DOHH2 (cell line): Measurements from ENCODE around the gene RAP2A.

ENCODE experiments used
- H3F3A ChIP-seq: fragments of 200-600 bp; sonication (generic), shearing (Covaris generic); 2 replicates; pipeline ENCODE4 v1.6.0; 2016; ENCODE audit warnings: antibody characterized with exemption, mild to moderate bottlenecking; ENCODE audit not compliant: control insufficient read depth, insufficient read depth
- H3K27ac ChIP-seq: fragments of 200-600 bp; sonication (generic); 2 replicates; pipeline ENCODE4 v1.5.1; 2014; ENCODE audit warnings: low read depth, mild to moderate bottlenecking, low read length, moderate library complexity
- H3K27me3 ChIP-seq: fragments of 200-600 bp; sonication (generic); 2 replicates; pipeline ENCODE4 v1.6.1; 2014; ENCODE audit warnings: mild to moderate bottlenecking, low read length, mixed read lengths; ENCODE audit not compliant: control insufficient read depth
- H3K36me3 ChIP-seq: fragments of 200-600 bp; sonication (generic); 2 replicates; pipeline ENCODE4 v1.6.1; 2014; ENCODE audit warnings: mild to moderate bottlenecking, low read length, moderate library complexity, mixed read lengths; ENCODE audit not compliant: control insufficient read depth
- H3K4me1 ChIP-seq: fragments of 200-600 bp; sonication (generic); 2 replicates; pipeline ENCODE4 v1.6.1; 2014; ENCODE audit warnings: mild to moderate bottlenecking, low read length, mixed read lengths; ENCODE audit not compliant: control insufficient read depth
- H3K4me2 ChIP-seq: fragments of 200-600 bp; sonication (generic); 2 replicates; pipeline ENCODE4 v1.6.0; 2014; ENCODE audit warnings: mild to moderate bottlenecking, low read length, moderate library complexity
- H3K4me3 ChIP-seq: fragments of 200-600 bp; sonication (generic); 2 replicates; pipeline ENCODE4 v1.5.1; 2014; ENCODE audit warnings: mild to moderate bottlenecking, low read length, mixed read lengths
- H3K79me2 ChIP-seq: fragments of 200-600 bp; sonication (generic); 2 replicates; pipeline ENCODE4 v1.6.1; 2014; ENCODE audit warnings: mild to moderate bottlenecking, low read length, mixed read lengths; ENCODE audit not compliant: control insufficient read depth
- H3K9me2 ChIP-seq: fragments of 200-600 bp; sonication (generic); replicated peaks from 2 replicates; pipeline ENCODE4 v1.6.1; 2014; ENCODE audit warnings: mild to moderate bottlenecking, low read length, mixed read lengths; ENCODE audit not compliant: control insufficient read depth
- H3K9me3 ChIP-seq: fragments of 200-600 bp; sonication (generic); 2 replicates; pipeline ENCODE4 v1.6.1; 2014; ENCODE audit warnings: antibody characterized with exemption, low read length, mixed read lengths; ENCODE audit not compliant: control insufficient read depth, insufficient read depth
- H4K20me1 ChIP-seq: fragments of 200-600 bp; sonication (generic); 2 replicates; pipeline ENCODE4 v1.6.0; 2014; ENCODE audit warnings: low read depth, mild to moderate bottlenecking, antibody characterized with exemption, low read length, moderate library complexity; ENCODE audit not compliant: control insufficient read depth, insufficient read depth
- CTCF ChIP-seq: fragments of 200-600 bp; sonication (generic); IDR thresholded peaks from one replicate; pipeline ENCODE4 v1.5.1; 2014; ENCODE audit warnings: antibody characterized with exemption, mild to moderate bottlenecking, low read depth, low read length; ENCODE audit not compliant: poor library complexity, severe bottlenecking
- EZH2phosphoT487 ChIP-seq: fragments of 200-600 bp; sonication (generic); IDR thresholded peaks from 2 replicates; pipeline ENCODE4 v1.6.1; 2017; ENCODE audit warnings: borderline replicate concordance, mild to moderate bottlenecking, antibody characterized with exemption, low read length, moderate library complexity, mixed read lengths

Gene RAP2A

GRCh38 chr13:97502181-97502580 is 68.2 kb downstream of the RAP2A start:
- H3K27ac ChIP-seq: no peak overlapping the region
- H3K9me3 ChIP-seq: no peaks in the 10 kb centered on the region
- H3K4me3 ChIP-seq: no peak overlapping the region
- no peaks in the 10 kb centered on the region for H3K79me2 ChIP-seq
- no peaks in the 10 kb centered on the region for H4K20me1 ChIP-seq
- no peaks in the 10 kb centered on the region for H3K27me3 ChIP-seq
- H3K4me1 ChIP-seq: no peaks in the 10 kb centered on the region
- no peak overlapping the region for H3K4me2 ChIP-seq
- H3K36me3 ChIP-seq: no peaks in the 10 kb centered on the region
- no peaks in the 10 kb centered on the region for H3F3A ChIP-seq
- H3K9me2 ChIP-seq: no peaks in the 10 kb centered on the region
- TF ChIP-seq EZH2phosphoT487 (no peak), CTCF (no peak)

- H3K27me3 ChIP-seq: no peaks in the 10 kb centered on the region
- no peak overlapping the region for H3K27ac ChIP-seq
- no peak for TF ChIP-seq EZH2phosphoT487
- no peak for TF ChIP-seq CTCF
- H3K4me1 ChIP-seq: no peaks in the 10 kb centered on the region
- H3K9me3 ChIP-seq: no peaks in the 10 kb centered on the region
- H4K20me1 ChIP-seq: no peaks in the 10 kb centered on the region
- H3K36me3 ChIP-seq: no peaks in the 10 kb centered on the region
- H3K79me2 ChIP-seq: no peaks in the 10 kb centered on the region
- no peaks in the 10 kb centered on the region for H3F3A ChIP-seq
- no peaks in the 10 kb centered on the region for H3K9me2 ChIP-seq
- no peak overlapping the region for H3K4me3 ChIP-seq
- no peak overlapping the region for H3K4me2 ChIP-seq
Observed at GRCh38 chr13:97502706-97503105, 68.7 kb downstream of the RAP2A start.

- no peaks in the 10 kb centered on the region for H3K4me1 ChIP-seq
- no peak overlapping the region for H3K27ac ChIP-seq
- H3K9me3 ChIP-seq: no peaks in the 10 kb centered on the region
- TF ChIP-seq CTCF (no peak), EZH2phosphoT487 (no peak)
- H3K79me2 ChIP-seq: no peaks in the 10 kb centered on the region
- no peak overlapping the region for H3K4me2 ChIP-seq
- H3K27me3 ChIP-seq: no peaks in the 10 kb centered on the region
- no peaks in the 10 kb centered on the region for H3K9me2 ChIP-seq
- no peaks in the 10 kb centered on the region for H3F3A ChIP-seq
- no peaks in the 10 kb centered on the region for H4K20me1 ChIP-seq
- H3K36me3 ChIP-seq: no peaks in the 10 kb centered on the region
- no peak overlapping the region for H3K4me3 ChIP-seq
Observed at GRCh38 chr13:97505017-97505416, 71.0 kb downstream of the RAP2A start.

GRCh38 chr13:97506511-97506910 is 72.5 kb downstream of the RAP2A start:
- Histone ChIP-seq H3F3A (no peaks in the 10 kb centered on the region), H3K79me2 (no peaks in the 10 kb centered on the region), H3K4me1 (no peaks in the 10 kb centered on the region), H3K9me2 (no peaks in the 10 kb centered on the region), H3K4me3 (no peak overlapping the region), H4K20me1 (no peaks in the 10 kb centered on the region), H3K27me3 (no peaks in the 10 kb centered on the region), H3K4me2 (no peak overlapping the region), H3K9me3 (no peaks in the 10 kb centered on the region), H3K27ac (no peak overlapping the region), H3K36me3 (no peaks in the 10 kb centered on the region)
- TF ChIP-seq CTCF: no peak
- no peak for TF ChIP-seq EZH2phosphoT487
